SU-DHL-6 (cell line): ENCODE data around the gene DDX41.

ENCODE experiments used
- H2AFZ ChIP-seq: fragments of 200-600 bp; sonication (generic); 2 replicates; pipeline ENCODE4 v1.6.1; 2014; ENCODE audit warnings: low read depth, mild to moderate bottlenecking, moderate library complexity, mixed read lengths, antibody characterized with exemption, low read length; ENCODE audit not compliant: severe bottlenecking
- H3F3A ChIP-seq: fragments of 200-600 bp; shearing (Covaris generic); 2 replicates; pipeline ENCODE4 v1.6.0; 2016; ENCODE audit warnings: antibody characterized with exemption, mild to moderate bottlenecking; ENCODE audit not compliant: insufficient read depth
- H3K27ac ChIP-seq: fragments of 200-600 bp; sonication (generic); 2 replicates; pipeline ENCODE4 v1.5.1; 2016; ENCODE audit warnings: low read depth, mild to moderate bottlenecking, low read length, moderate library complexity, mixed read lengths
- H3K27me3 ChIP-seq: fragments of 200-600 bp; sonication (generic), shearing (Covaris generic); 2 replicates; pipeline ENCODE4 v1.6.0; 2014; ENCODE audit warnings: mild to moderate bottlenecking, low read length
- H3K36me3 ChIP-seq: fragments of 200-600 bp; sonication (generic); 2 replicates; pipeline ENCODE4 v1.6.1; 2014; ENCODE audit warnings: mild to moderate bottlenecking, low read length, mixed read lengths
- H3K4me2 ChIP-seq: fragments of 300-600, 200-600 bp; shearing (Covaris generic), sonication (generic); 2 replicates; pipeline ENCODE4 v1.6.0; 2014; ENCODE audit warnings: low read length, low read depth, mild to moderate bottlenecking; ENCODE audit not compliant: poor library complexity, severe bottlenecking
- H3K4me3 ChIP-seq: fragments of 200-600 bp; sonication (generic); 2 replicates; pipeline ENCODE4 v1.5.1; 2014; ENCODE audit warnings: antibody characterized with exemption, low read length, mild to moderate bottlenecking, mixed read lengths; ENCODE audit not compliant: insufficient read depth, poor library complexity, severe bottlenecking
- H3K79me2 ChIP-seq: fragments of 200-600 bp; sonication (generic); 2 replicates; pipeline ENCODE4 v1.6.1; 2014; ENCODE audit warnings: mild to moderate bottlenecking, low read length, moderate library complexity; ENCODE audit not compliant: insufficient read depth
- H3K9ac ChIP-seq: fragments of 200-600 bp; sonication (generic); 2 replicates; pipeline ENCODE4 v1.7.0; 2014; ENCODE audit warnings: mild to moderate bottlenecking, low read length
- H3K9me2 ChIP-seq: fragments of 200-600 bp; sonication (generic); replicated peaks from 2 replicates; pipeline ENCODE4 v1.6.1; 2014; ENCODE audit warnings: low read length; ENCODE audit not compliant: insufficient read depth
- H3K9me3 ChIP-seq: fragments of 200-600 bp; sonication (generic); 2 replicates; pipeline ENCODE4 v1.6.1; 2014; ENCODE audit warnings: low read length, mixed read lengths; ENCODE audit not compliant: insufficient read depth
- H4K20me1 ChIP-seq: fragments of 200-600 bp; sonication (generic); 2 replicates; pipeline ENCODE4 v1.6.1; 2014; ENCODE audit warnings: low read depth, mild to moderate bottlenecking, antibody characterized with exemption, low read length, moderate library complexity, mixed read lengths
- EZH2phosphoT487 ChIP-seq: fragments of 200-600 bp; sonication (generic), shearing (Covaris generic); conservative IDR thresholded peaks from 2 replicates; pipeline ENCODE4 v1.6.1; 2018; ENCODE audit warnings: mild to moderate bottlenecking, antibody characterized with exemption, low read length, moderate library complexity, mixed read lengths
- TF ChIP-seq, protein P1 (sequence below): fragments of 200-600 bp; sonication (generic); IDR thresholded peaks from one replicate; pipeline ENCODE4 v1.5.1; 2017; ENCODE audit warnings: antibody characterized with exemption, mild to moderate bottlenecking, low read length, moderate library complexity; ENCODE audit not compliant: insufficient read depth, poor library complexity, severe bottlenecking

The DDX41 gene

GRCh38 chr5:177531209-177531940 lies 14.6 kb upstream of the DDX41 start:
- H3K36me3 ChIP-seq = peaks cover 11% of the 10 kb centered on the region
- no peak overlapping the region for H3K27ac ChIP-seq

GRCh38 chr5:177530638-177531037 lies 13.9 kb upstream of the DDX41 start:
- Histone ChIP-seq H4K20me1 (no peaks in the 10 kb centered on the region), H3K9me3 (no peaks in the 10 kb centered on the region), H3K79me2 (peaks cover 5% of the 10 kb centered on the region; the same call in 1 of the 2 replicates), H3F3A (no peaks in the 10 kb centered on the region), H3K27me3 (no peaks in the 10 kb centered on the region), H3K4me2 (no peak overlapping the region), H2AFZ (no peak overlapping the region), H3K9me2 (no peaks in the 10 kb centered on the region), H3K27ac (no peak overlapping the region), H3K4me3 (no peak overlapping the region), H3K9ac (no peak overlapping the region), H3K36me3 (peaks cover 11% of the 10 kb centered on the region)
- TF ChIP-seq, protein P1, sequence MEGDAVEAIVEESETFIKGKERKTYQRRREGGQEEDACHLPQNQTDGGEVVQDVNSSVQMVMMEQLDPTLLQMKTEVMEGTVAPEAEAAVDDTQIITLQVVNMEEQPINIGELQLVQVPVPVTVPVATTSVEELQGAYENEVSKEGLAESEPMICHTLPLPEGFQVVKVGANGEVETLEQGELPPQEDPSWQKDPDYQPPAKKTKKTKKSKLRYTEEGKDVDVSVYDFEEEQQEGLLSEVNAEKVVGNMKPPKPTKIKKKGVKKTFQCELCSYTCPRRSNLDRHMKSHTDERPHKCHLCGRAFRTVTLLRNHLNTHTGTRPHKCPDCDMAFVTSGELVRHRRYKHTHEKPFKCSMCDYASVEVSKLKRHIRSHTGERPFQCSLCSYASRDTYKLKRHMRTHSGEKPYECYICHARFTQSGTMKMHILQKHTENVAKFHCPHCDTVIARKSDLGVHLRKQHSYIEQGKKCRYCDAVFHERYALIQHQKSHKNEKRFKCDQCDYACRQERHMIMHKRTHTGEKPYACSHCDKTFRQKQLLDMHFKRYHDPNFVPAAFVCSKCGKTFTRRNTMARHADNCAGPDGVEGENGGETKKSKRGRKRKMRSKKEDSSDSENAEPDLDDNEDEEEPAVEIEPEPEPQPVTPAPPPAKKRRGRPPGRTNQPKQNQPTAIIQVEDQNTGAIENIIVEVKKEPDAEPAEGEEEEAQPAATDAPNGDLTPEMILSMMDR = no peak
- no peak for TF ChIP-seq EZH2phosphoT487

More at GRCh38 chr5:177531209-177531940, 14.6 kb upstream of the DDX41 start:
- Histone ChIP-seq H3K9me3 (no peaks in the 10 kb centered on the region), H3K9me2 (no peaks in the 10 kb centered on the region), H3F3A (no peaks in the 10 kb centered on the region), H4K20me1 (no peaks in the 10 kb centered on the region), H3K4me3 (no peak overlapping the region), H3K4me2 (no peak overlapping the region), H3K9ac (no peak overlapping the region), H2AFZ (no peak overlapping the region), H3K79me2 (peaks cover 5% of the 10 kb centered on the region; the same call in 1 of the 2 replicates), H3K27me3 (no peaks in the 10 kb centered on the region)
- TF ChIP-seq EZH2phosphoT487 = no peak
- TF ChIP-seq, protein P1 = no peak

DNA sequence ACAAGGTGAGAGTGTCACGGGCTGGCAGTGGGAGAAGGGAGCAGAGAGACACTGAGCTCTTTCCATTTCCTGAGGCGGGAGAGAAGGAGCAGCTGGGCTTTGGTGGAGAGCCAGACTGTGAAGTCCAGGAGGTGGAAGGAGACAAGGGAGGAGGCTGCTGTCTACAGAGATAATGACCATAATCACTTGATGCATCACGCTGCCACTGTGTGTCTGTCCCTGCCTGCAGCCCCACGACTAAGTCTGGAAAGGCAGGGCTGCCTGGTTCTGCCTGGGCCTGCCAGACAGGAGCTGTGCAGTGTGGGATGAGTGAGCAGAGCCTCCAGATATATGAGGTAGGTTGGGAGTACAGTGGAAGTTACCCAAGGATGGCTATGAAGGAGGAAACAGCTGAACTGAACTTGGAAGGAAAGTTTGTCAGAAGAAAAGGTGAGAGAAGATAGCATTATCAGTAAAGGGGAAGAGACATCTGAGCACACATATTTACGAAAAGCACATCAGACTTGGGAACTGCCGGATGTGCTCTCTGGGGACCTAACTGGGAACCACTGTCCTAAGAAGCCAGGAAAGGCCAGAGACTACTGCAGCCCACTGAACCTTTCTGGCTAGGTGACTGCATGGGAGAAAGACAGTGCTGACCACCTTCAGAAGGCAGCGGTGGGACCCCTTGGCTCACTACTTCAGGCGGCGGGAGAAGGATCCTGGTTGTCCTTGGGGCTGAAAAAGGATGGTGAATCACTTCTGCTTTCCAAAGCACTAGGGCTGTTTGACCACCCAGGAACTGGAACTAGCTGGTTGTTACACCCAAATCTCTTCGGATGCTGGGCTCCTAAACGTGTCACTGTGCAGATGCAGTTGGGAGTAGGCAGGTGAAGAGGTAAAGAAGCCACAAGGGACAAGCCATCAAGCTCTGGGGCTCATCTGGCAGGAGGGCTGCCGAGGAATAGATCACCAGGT lies 12.8 kb upstream of the DDX41 start:
- Histone ChIP-seq H3K9me2 (no peaks in the 10 kb centered on the region), H3K9me3 (no peaks in the 10 kb centered on the region), H3K4me2 (no peak overlapping the region), H3K79me2 (peaks cover 1% of the 10 kb centered on the region; the same call in 1 of the 2 replicates), H3K27me3 (no peaks in the 10 kb centered on the region), H3K4me3 (no peak overlapping the region), H3K9ac (no peak overlapping the region), H4K20me1 (no peaks in the 10 kb centered on the region), H2AFZ (no peak overlapping the region), H3K27ac (no peak overlapping the region), H3F3A (no peaks in the 10 kb centered on the region), H3K36me3 (no peaks in the 10 kb centered on the region; the same call in 1 of the 2 replicates)
- TF ChIP-seq, protein P1 = no peak
- TF ChIP-seq EZH2phosphoT487 = no peak
